Stomach smooth muscle (tissue), 2 donors: Measurements from ENCODE around the gene MINDY4.

Source experiments
- H3K27ac ChIP-seq: one replicate; pipeline ENCODE4 v1.7.0; 2013; ENCODE audit warnings: mild to moderate bottlenecking, low read length, inconsistent platforms
- H3K27me3 ChIP-seq, 2 donors: one replicate each; pipeline ENCODE4 v1.7.0; 2013; ENCODE audit warnings: low read length in 2 of 2; ENCODE audit not compliant: insufficient read depth in 2 of 2, control insufficient read depth in 1 of 2
- H3K36me3 ChIP-seq, 2 donors: one replicate each; pipeline ENCODE4 v1.7.0; 2013; ENCODE audit warnings: low read length in 2 of 2; ENCODE audit not compliant: control insufficient read depth in 2 of 2, insufficient read depth in 2 of 2
- H3K4me1 ChIP-seq: one replicate; pipeline ENCODE4 v1.7.0; 2013; ENCODE audit warnings: low read length; ENCODE audit not compliant: control insufficient read depth, insufficient read depth
- H3K4me3 ChIP-seq, 2 donors: one replicate each; pipeline ENCODE4 v1.7.0; 2013; ENCODE audit warnings: low read length in 2 of 2
- H3K9ac ChIP-seq, 2 donors: one replicate each; pipeline ENCODE4 v1.7.0; 2013; ENCODE audit warnings: low read length in 2 of 2, mild to moderate bottlenecking in 1 of 2
- H3K9me3 ChIP-seq, 2 donors: one replicate each; pipeline ENCODE4 v1.7.0; 2013; ENCODE audit warnings: low read length in 2 of 2; ENCODE audit not compliant: control insufficient read depth in 2 of 2
- donor health status: healthy.
- donor health status: Pancreatic carcinoma.

MINDY4 gene

GRCh38 chr7:30791114-30791513 lies 19.9 kb downstream of the MINDY4 start:
- Histone ChIP-seq H3K36me3 (peaks cover 5 to 27% of the 10 kb centered on the region in 2 donors), H3K27ac (no peak overlapping the region), H3K27me3 (no peaks in the 10 kb centered on the region), H3K9ac (no peak overlapping the region), H3K9me3 (no peaks in the 10 kb centered on the region), H3K4me3 (no peak overlapping the region), H3K4me1 (peaks cover 21% of the 10 kb centered on the region)

- peak overlapping the region in 1 of 2 donors; percentile 15 for H3K4me3 ChIP-seq
- H3K4me1 ChIP-seq: peaks cover 50% of the 10 kb centered on the region
- peaks cover 5 to 16% of the 10 kb centered on the region in 2 donors for H3K36me3 ChIP-seq
- H3K27me3 ChIP-seq: no peaks in the 10 kb centered on the region
- H3K9ac ChIP-seq: peak overlapping the region in 1 of 2 donors; percentile 40
- peak overlapping the region; percentile 70 for H3K27ac ChIP-seq
- no peaks in the 10 kb centered on the region for H3K9me3 ChIP-seq
Measured at GRCh38 chr7:30795161-30795948, 24.1 kb downstream of the MINDY4 start.

GRCh38 chr7:30796105-30796869 lies 25.1 kb downstream of the MINDY4 start:
- Histone ChIP-seq H3K9me3 (no peaks in the 10 kb centered on the region), H3K27me3 (no peaks in the 10 kb centered on the region), H3K4me3 (no peak overlapping the region), H3K9ac (peak overlapping the region in 1 of 2 donors; percentile 40), H3K36me3 (peaks cover 5 to 11% of the 10 kb centered on the region in 2 donors), H3K27ac (peak overlapping the region; percentile 70), H3K4me1 (peaks cover 59% of the 10 kb centered on the region)

GRCh38 chr7:30797176-30798040 lies 26.2 kb downstream of the MINDY4 start:
- H3K36me3 ChIP-seq: peaks cover 0 to 7% of the 10 kb centered on the region in 2 donors

GRCh38 chr7:30799206-30799975 lies 28.2 kb downstream of the MINDY4 start:
- H3K27me3 ChIP-seq: no peaks in the 10 kb centered on the region
- peaks cover 0 to 3% of the 10 kb centered on the region in 2 donors for H3K36me3 ChIP-seq
- H3K4me1 ChIP-seq: peaks cover 73% of the 10 kb centered on the region
- H3K9ac ChIP-seq: peak overlapping the region in 1 of 2 donors; percentile 5
- peak overlapping the region; percentile 49 for H3K27ac ChIP-seq
- H3K9me3 ChIP-seq: no peaks in the 10 kb centered on the region
- H3K4me3 ChIP-seq: no peak overlapping the region

More at GRCh38 chr7:30797176-30798040, 26.2 kb downstream of the MINDY4 start:
- Histone ChIP-seq H3K9ac (peak overlapping the region in 1 of 2 donors; percentile 5), H3K4me3 (no peak overlapping the region), H3K27me3 (no peaks in the 10 kb centered on the region), H3K9me3 (no peaks in the 10 kb centered on the region), H3K4me1 (peaks cover 62% of the 10 kb centered on the region), H3K27ac (peak overlapping the region; percentile 70)

- Histone ChIP-seq H3K36me3 (peaks cover 0 to 3% of the 10 kb centered on the region in 2 donors), H3K4me3 (no peak overlapping the region), H3K9me3 (no peaks in the 10 kb centered on the region), H3K4me1 (peaks cover 75% of the 10 kb centered on the region), H3K27me3 (no peaks in the 10 kb centered on the region), H3K27ac (peak overlapping the region; percentile 49), H3K9ac (no peak overlapping the region)
Measured at GRCh38 chr7:30799976-30800661, 28.9 kb downstream of the MINDY4 start.

GRCh38 chr7:30800785-30801252 lies 29.6 kb downstream of the MINDY4 start:
- Histone ChIP-seq H3K27ac (peak overlapping the region; percentile 18), H3K9ac (peak overlapping the region; percentile 4 to 58), H3K4me1 (peaks cover 71% of the 10 kb centered on the region)

GRCh38 chr7:30802812-30803211 lies 31.6 kb downstream of the MINDY4 start:
- Histone ChIP-seq H3K9me3 (no peaks in the 10 kb centered on the region), H3K27me3 (no peaks in the 10 kb centered on the region), H3K36me3 (peaks cover 0 to 3% of the 10 kb centered on the region in 2 donors), H3K27ac (peak overlapping the region; percentile 31), H3K4me1 (peaks cover 52% of the 10 kb centered on the region), H3K9ac (no peak overlapping the region), H3K4me3 (no peak overlapping the region)

More at GRCh38 chr7:30800785-30801252, 29.6 kb downstream of the MINDY4 start:
- peaks cover 0 to 3% of the 10 kb centered on the region in 2 donors for H3K36me3 ChIP-seq
- no peaks in the 10 kb centered on the region for H3K9me3 ChIP-seq
- H3K27me3 ChIP-seq: no peaks in the 10 kb centered on the region
- no peak overlapping the region for H3K4me3 ChIP-seq

GRCh38 chr7:30804078-30804661 lies 33.0 kb downstream of the MINDY4 start:
- Histone ChIP-seq H3K27ac (no peak overlapping the region), H3K9me3 (no peaks in the 10 kb centered on the region), H3K4me3 (no peak overlapping the region), H3K36me3 (peaks cover 0 to 3% of the 10 kb centered on the region in 2 donors), H3K27me3 (no peaks in the 10 kb centered on the region), H3K9ac (no peak overlapping the region), H3K4me1 (peaks cover 43% of the 10 kb centered on the region)
